Activated CD4-positive, CD25-positive, alpha-beta regulatory T cell treated with anti-CD3 and anti-CD28 coated beads, Interleukin-2, amount 50 U/mL, for 16 hours (primary cell): Measurements from ENCODE around the gene PRXL2A.
"Not testable (repeated sequence)": the region's sequence is repeated elsewhere in the genome, so short reads cannot be mapped to it uniquely, and the experiment has no call there.

Source experiments
- DNase-seq: peaks from one replicate; pipeline ENCODE4 v3.0.0-alpha.2; 2020; ENCODE audit warnings: low read depth, low spot score

The PRXL2A gene

DNA sequence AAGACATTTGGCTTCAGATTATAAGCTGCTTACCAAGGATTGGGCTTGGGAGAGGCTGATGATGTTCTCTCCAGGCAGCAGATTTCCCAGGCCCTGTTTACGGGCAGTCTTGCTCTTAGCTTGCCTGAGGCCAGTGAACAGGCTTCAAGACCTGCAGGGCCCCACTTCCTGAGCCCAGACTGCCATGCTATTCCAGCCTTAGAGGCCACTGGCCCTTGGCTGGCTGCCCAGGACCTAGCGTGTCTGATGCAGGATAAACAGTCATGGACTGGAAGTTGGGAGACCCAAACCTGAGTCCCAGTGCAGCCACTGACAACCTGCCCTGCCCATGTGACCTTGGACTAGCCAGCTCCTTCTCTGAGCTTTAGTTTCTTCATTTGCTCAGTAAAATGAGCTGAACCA, 2.9 kb downstream of the PRXL2A start:
- DNase-seq = no peak

DNA sequence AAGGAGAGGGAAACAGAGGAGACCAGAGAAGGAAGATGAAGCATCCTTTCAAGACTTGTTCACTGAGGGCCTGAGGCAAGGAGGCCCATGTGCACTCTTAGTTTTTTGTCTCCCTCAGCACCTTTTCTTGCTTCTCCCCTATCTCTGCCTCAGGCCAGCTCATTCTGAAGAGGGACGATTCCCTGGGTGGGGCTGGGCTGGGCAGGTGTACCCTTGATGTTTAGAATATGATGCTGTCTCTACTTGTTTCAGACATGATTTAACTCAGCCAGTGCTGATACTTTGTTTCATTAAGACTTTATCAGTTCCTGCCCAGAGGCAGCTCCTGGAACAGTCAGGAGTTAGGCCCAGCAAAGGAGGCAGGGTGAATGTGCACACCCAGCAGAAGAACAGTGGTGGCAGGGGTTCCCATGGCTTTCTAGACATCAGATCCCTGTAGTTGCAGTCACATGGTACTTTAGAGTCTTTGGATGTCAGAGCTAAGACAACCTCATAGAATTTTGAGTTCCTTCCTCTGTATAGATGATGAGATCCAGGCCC, 3.4 kb downstream of the PRXL2A start:
- DNase-seq = no peak

DNA sequence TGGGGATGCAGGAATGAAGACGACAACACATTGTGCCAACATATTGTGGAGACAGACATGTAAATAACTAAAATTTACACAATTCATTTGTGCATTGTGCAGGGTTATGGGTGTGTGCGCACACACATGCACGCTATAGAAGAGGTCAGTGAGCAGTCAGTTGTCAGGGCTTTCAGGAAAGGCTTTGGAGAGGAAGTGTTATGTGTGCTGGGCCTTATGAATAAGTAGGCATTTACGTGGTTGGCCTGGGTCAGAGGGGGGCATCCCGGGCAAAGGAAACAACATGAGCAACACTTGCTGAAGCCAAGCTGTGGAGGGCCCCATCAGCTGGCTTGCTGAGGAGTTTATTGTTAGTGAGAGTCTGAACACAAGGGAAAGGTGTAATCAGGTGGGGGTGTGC, 4.1 kb downstream of the PRXL2A start:
- no peak for DNase-seq

DNA sequence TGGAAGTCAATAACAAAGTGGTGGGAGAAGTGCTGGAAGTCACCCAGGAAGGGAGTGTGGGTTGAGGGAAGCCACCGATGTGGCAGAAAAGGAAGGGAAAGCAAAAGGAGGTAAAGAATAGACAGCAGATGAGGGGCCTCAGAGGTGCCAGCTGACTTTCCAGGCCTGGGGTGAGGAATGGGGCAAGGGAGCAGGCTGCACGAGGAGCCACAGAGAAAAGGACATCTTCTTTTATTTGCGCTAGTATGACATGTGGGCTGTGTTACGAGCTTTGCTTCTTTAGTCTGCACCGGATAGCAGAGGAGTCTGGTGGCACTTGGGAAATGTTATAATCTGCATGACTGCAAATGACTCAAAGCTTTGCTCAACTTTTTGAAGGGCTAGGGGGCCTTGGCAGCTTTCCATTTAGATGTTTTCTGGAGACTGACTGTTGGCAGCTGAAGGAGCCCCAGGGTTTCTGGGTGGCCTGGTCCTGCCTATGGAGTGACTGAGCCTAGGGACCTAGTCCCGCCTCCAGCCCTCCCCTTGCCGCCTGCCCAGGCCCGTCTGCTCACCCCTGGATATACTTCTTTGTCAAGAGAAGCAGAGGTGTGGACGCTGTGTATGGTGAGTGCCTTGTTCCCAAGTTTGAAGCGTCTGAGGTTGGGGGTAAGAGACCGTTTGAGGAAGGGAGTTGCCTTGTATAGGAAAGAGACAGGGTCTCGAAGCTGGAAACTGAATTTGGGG, 5.1 kb downstream of the PRXL2A start:
- DNase-seq = no peak

DNA sequence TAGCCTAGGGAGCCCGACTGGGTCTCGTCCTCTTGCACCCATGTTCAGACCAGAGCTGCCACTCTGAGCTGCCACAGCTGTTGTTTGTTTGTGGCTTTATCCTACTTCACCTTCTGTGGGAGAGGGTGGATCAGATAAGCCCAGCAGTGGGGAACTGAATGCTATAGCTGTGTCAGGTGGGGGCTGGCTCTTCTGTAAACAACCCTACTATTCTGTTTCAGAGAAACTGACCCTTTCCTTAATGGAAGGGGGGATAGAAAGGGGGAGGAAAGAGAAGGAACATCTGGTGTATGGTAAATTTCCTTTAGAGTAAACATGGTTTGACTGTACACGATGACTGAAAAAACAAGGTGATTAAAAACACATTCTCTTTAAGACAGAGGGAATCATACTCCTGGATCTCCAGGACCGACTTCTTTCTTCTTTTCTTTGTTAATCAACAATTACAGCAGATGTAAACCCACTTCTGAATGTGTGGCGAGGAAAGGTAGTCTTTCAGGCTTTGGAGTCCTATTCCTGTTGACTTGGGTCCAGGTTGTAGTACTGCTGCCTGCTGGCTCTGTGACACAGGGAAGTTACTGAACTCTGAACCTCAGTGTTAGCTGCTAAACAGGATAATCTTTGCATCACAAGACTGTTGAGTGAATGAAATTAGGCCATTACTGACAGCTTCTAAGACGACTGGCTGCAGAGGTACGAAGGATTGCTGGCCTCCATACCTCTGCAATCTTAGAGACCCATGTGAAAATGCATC, 6.0 kb downstream of the PRXL2A start:
- no peak for DNase-seq

DNA sequence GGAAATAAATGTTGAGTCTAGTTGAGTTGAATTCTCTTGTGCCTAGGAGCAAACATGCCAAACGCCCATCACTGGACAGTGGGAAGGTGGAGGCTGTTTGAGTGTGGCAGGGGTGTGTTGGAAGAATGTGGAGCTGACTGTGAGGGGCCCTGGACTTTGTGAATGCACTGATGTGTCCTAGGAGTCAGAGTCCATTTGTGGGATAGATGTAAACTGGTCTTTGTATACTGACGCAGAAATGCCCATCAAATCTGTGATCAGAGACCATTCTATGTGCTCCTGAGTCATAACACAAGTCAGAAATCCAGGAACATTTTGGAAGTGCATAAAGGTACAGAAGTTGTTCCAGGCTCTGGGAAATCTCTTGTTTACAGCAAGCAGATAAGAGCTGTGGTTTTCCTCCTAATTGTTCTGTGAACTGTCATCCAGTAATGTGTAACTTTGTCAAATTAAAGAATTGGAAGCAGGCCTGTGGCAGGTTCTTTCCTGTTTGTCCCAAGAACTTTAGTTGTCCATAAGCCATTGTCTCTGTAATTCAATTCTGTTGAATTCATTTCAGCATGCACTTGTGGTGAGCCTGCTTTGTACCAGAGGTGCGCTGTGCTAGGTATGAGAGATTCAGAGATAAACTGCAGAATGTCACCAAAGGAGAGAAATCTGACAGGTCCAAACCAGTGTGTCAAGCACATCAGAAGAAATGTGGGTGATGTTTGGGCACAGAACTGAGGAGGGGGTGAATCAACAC, 7.6 kb downstream of the PRXL2A start:
- DNase-seq = no peak

DNA sequence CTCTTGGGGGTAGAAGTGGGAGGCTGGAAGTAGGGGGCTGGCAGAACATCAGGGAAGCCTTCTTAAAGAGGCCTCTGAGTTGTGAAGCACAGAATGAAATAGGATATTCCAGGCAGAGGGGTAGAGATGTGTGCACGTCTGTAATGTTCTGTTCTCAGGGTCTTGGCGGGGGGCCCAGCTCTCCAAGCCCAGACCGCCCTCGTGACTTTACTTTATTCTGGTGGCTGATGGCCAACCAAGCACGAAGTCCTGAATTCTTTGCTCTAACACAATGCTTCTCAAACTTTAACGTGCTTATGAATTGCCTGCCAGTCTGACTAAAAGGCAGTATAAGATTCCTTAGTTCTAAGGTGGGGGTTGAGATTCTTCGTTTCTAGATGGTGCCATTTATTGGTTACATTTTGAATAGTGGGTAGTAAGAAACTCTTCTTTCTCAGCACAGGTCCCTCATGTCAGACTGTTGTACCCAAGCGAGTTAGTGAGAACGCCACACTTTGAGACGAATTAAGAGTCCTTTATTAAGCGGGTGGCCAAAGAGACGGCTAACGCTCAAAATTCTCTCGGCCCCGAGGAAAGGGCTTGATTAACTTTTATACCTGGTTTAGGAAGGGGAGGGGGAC, 8.2 kb downstream of the PRXL2A start:
- DNase-seq = no peak

DNA sequence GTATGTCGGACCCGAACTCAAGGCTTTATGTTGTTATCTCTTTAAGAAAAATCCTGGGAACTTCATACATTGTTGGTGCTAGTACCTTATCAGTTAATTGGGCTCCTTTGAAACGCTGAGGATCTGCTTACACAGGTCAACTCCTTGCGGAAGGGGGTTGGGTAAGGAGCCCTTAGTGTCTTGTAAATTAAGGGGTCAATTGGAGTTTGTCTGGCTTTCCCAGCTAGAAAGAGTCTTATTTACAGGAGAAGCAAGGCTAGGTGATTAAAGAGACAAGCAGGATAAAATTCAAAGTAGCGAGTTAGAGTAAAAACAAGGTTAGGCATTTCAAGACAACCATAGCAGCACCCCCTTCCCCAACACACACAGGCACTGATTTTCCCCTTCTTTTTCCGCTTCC, 8.9 kb downstream of the PRXL2A start:
- DNase-seq = not testable (repeated sequence)

DNA sequence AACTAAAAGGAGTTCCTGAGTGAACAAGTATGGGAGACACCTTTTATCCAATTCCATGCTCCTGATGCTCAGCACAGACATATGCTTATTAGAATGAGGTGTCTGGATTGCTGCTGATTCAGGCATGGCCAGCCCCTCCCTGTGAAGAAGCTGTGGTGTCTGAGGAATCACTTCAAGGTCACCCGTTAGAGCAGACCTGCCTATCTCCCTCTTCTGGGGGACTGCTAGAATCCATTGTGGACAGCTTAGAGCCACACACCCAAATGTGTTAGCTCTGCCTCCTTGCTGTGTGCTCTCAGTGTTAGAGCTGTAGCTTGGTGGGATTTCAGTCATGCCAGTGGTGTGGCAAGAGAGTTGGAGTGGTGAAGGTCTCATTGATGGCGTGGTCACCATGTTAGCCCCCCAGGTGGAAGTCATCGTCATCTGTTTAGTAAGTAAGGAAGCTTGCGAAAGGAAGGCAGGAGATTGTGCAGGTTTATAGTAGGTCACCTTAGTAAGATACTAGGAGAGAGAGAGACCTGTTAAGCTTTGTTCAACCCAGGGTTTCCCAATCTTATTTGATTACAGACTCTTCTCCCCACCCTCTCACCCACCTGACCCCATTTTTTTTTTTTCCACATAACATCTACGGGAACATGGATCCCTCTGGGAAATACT, 12.8 kb downstream of the PRXL2A start:
- no peak for DNase-seq

DNA sequence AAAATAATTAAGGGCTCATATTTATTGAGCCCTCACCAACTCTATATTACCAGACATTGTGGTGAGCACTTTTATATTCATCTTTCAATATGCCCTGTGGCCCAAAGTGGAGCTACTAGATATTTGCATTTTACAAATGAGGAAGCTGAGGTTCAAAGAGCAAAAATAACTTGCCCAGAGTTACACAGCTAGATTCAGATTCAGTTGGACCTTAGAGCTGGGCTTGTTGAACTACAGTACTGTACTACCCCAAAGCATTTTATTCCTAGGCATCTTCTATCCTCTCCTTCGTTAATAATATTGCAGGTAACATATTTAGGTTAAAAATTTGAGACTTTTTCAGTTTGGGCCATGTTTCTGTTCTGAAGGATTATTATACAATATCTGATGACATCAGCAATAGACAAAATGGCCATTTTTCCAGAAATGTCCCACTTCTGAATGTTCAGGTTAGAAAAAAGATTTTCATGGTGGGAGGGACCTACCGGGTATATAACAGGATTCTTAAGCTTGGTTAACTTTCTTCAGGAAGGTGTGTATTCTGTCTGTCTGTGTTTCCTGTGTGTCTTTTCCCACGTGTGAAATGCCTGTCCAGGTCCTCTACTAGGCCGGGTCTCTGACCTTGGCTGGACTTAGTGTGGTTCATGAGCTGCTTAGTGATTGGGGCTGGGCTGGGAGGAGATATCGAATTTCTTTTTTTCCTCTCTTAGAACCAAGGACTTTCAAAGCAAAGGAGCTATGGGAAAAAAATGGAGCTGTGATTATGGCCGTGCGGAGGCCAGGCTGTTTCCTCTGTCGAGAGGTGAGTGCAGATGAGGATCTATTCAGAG, 13.6 kb downstream of the PRXL2A start:
- no peak for DNase-seq

DNA sequence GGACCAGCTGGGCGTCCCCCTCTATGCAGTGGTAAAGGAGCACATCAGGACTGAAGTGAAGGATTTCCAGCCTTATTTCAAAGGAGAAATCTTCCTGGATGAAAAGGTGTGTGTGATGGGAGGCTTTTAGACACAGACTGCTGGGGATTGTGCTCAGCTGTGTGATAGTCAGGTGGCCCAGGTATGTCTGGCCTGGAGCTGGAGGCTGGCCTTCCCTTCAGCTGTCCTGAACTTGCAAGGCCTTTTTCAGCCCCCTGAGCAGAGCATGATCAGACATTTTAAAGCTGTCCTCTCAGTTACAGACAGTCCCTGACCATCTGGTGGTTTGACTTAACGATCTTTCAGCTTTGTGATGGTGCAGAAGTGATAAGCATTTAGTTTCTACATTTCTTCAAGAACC, 17.6 kb downstream of the PRXL2A start:
- no peak for DNase-seq

DNA sequence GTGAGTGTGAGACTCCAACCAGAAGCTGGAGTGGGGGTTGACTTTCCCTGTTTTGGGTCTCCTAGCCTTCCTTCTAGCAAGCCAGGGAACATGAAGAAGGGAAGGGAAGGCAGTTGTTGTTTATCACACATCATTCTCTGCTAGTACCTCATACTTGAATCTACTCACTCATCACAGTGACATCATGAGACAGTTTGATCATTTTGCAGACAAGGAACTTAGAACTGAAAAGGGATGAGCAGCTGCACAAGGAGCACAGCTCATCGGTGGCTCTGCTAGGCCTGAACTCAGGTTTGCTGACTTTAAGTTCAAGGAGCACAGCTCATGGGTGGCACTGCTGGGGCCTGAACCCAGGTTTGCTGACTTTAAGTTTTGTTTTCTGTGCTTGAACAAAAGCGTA, 19.2 kb downstream of the PRXL2A start:
- no peak for DNase-seq

DNA sequence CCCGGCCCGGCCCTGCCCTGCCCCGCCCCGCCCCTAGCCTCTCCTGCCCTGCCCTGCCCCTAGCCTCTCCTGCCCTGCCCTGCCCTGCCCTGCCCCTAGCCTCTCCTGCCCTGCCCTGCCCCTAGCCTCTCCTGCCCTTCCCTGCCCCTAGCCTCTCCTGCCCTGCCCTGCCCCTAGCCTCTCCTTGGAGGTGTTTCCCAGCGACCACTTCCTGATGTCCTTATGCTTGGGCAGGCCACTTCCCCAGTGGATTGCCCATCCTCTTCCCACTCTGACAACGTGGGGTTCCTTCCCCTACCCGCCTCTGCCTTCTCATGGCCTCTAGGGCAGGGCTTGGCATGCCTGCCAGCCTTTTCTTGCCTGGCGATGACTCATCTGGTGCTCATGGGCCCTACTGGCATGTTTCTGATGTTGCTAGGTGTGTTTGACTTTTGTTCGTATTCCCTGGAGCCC, 21.2 kb downstream of the PRXL2A start:
- DNase-seq = no peak

DNA sequence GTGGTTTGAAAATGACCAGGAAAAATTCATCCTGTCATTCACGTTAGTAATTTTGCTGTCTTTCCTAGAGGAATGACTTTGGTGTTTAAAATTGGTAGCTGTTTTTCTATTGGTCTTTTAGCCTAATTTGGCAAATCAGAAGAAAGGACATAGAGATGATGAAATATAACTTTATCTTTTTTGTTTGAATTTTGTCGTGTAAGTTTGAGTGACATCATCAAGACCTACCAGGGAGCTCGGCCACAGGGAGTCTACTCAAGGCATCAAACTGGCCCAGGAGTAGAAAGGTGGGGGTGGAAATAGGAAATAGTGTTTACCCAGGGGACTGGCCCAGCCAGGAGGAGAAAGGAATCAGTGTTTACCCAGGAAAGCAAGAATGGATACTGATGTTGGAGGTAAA, 24.8 kb downstream of the PRXL2A start:
- no peak for DNase-seq

DNA sequence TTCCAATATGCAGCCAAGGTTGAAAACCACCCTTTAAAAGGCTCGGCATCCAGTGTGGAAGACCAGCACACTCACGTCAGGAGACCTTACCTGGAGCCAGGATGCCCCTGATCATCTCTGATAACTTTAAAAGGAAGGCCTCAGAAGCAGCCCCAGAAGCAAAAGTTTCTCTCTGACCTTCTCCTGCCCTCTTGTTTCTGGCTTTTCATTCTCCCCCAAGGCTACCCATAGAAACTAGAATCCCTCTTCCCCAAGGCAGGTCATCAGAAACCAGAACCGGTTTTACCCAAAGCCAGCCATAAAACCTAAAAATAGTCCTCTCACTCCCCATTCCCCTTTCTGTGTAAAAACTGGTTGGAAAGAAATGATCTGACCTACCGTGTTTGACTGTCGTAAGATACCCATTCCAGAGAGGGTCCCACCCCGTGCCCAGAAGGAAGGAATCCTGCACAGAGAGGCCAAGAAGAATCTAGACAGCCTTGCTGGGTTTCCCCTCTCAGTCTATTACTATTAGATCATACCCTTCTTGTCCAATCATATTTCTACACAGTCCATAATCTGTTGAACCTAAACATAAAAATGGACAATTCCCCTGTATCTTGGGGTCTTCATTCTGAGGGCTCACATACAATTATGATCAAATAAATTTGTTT, 28.2 kb downstream of the PRXL2A start:
- no peak for DNase-seq

DNA sequence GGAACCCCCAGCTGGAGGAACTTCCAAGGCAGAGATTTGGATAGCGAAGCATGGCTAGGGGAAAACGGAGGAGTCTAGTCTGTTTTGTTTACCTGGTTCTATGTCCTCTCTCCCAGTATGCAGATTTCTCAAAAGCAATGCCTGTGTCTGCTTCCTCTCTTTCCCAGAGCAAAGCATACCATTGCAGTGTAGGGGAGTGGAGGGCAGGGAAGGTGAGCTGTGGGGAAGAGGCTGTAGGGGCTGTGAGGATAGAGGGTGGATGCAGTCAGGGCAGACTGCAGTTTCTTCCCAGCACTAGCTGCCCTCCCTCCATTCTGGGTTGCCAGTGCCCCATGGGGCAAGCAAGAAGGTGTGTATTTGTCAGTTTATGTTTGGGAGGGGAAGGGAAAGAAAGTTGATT, 28.9 kb downstream of the PRXL2A start:
- no peak for DNase-seq

DNA sequence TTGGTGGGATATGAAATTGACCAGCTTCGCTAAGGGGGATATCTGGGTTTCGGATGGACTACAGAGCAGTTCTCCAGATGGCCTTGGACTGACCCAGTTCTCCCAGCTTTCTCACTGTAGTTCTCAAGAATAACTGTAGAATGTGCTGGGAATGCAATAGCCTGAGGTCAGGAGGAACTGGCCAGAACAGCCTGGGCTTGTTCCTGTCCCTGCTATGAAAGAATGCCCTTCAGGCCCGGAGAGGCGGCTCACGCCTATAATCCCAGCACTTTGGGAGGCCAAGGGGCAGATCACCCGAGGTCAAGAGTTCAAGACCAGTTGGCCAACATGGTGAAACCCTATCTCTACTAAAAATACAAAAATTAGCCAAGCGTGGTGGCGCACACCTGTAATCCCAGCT, 33.5 kb downstream of the PRXL2A start:
- no peak for DNase-seq

DNA sequence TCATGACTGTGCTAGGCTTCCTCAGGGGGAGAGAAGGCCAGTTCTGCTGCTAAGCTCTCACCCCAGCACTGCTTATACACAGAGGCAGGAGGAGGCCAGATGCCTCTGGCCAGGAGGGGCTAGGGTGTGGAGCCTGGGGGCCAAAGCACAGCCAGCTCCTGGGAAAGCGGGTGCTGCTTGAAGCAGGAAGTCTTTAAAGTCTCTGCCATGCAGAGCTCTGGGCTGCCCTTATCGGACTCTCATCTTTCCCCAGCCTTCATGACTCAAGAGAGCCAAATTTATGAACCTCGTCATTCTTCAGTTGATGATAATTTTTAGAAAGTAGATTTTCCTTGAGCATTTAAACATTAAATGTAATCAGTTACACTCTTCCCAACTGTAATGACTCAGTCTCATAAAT, 34.5 kb downstream of the PRXL2A start:
- DNase-seq = no peak

DNA sequence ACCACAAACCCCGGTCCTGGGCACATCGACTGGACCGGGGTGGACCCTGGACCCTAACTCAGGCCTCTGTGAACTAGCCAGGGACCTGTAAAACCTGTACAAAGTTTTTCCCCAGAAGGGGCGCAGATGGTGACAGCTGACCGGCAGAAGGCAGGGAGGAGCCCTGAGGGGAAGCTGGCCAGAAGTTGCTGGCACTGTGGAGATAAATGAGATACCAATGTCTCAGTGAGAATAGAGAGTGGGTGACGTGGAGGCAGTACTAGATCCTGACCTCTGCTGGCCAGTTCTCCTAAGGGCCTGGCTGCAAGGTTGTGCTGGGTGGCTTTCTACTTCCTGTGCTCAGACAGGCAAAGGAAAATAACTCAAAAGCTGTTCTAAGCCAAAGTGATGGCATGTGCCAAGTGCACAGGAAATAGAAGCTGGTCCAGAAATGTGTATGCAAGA, 35.2 kb downstream of the PRXL2A start:
- no peak for DNase-seq

DNA sequence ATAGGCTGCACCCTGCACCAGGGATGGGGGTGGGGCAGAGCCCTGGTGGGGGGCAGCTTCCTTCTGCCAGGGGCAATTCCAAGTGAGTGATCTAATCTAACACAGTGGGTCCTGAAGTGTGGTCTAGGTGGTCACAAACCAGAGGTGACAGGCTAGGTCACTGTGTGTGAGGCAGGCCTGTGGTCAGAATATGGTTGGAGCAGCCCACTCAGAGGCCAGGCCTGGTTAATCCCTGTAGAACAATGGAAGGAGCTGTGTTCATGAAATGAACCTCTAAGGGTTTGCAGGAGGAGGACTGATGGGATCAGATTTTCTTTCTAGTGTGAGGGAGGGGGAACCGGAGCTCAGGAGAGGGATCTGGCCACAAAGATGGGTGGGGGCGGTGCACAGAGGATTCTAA, 35.8 kb downstream of the PRXL2A start:
- no peak for DNase-seq
